DOHH2 (cell line): Measurements from ENCODE around the gene TEX264.

ENCODE experiments used
- H3F3A ChIP-seq: fragments of 200-600 bp; sonication (generic), shearing (Covaris generic); 2 replicates; pipeline ENCODE4 v1.6.0; 2016; ENCODE audit warnings: antibody characterized with exemption, mild to moderate bottlenecking; ENCODE audit not compliant: control insufficient read depth, insufficient read depth
- H3K27ac ChIP-seq: fragments of 200-600 bp; sonication (generic); 2 replicates; pipeline ENCODE4 v1.5.1; 2014; ENCODE audit warnings: low read depth, mild to moderate bottlenecking, low read length, moderate library complexity
- H3K27me3 ChIP-seq: fragments of 200-600 bp; sonication (generic); 2 replicates; pipeline ENCODE4 v1.6.1; 2014; ENCODE audit warnings: mild to moderate bottlenecking, low read length, mixed read lengths; ENCODE audit not compliant: control insufficient read depth
- H3K36me3 ChIP-seq: fragments of 200-600 bp; sonication (generic); 2 replicates; pipeline ENCODE4 v1.6.1; 2014; ENCODE audit warnings: mild to moderate bottlenecking, low read length, moderate library complexity, mixed read lengths; ENCODE audit not compliant: control insufficient read depth
- H3K4me1 ChIP-seq: fragments of 200-600 bp; sonication (generic); 2 replicates; pipeline ENCODE4 v1.6.1; 2014; ENCODE audit warnings: mild to moderate bottlenecking, low read length, mixed read lengths; ENCODE audit not compliant: control insufficient read depth
- H3K4me2 ChIP-seq: fragments of 200-600 bp; sonication (generic); 2 replicates; pipeline ENCODE4 v1.6.0; 2014; ENCODE audit warnings: mild to moderate bottlenecking, low read length, moderate library complexity
- H3K4me3 ChIP-seq: fragments of 200-600 bp; sonication (generic); 2 replicates; pipeline ENCODE4 v1.5.1; 2014; ENCODE audit warnings: mild to moderate bottlenecking, low read length, mixed read lengths
- H3K79me2 ChIP-seq: fragments of 200-600 bp; sonication (generic); 2 replicates; pipeline ENCODE4 v1.6.1; 2014; ENCODE audit warnings: mild to moderate bottlenecking, low read length, mixed read lengths; ENCODE audit not compliant: control insufficient read depth
- H3K9me2 ChIP-seq: fragments of 200-600 bp; sonication (generic); replicated peaks from 2 replicates; pipeline ENCODE4 v1.6.1; 2014; ENCODE audit warnings: mild to moderate bottlenecking, low read length, mixed read lengths; ENCODE audit not compliant: control insufficient read depth
- H3K9me3 ChIP-seq: fragments of 200-600 bp; sonication (generic); 2 replicates; pipeline ENCODE4 v1.6.1; 2014; ENCODE audit warnings: antibody characterized with exemption, low read length, mixed read lengths; ENCODE audit not compliant: control insufficient read depth, insufficient read depth
- H4K20me1 ChIP-seq: fragments of 200-600 bp; sonication (generic); 2 replicates; pipeline ENCODE4 v1.6.0; 2014; ENCODE audit warnings: low read depth, mild to moderate bottlenecking, antibody characterized with exemption, low read length, moderate library complexity; ENCODE audit not compliant: control insufficient read depth, insufficient read depth
- CTCF ChIP-seq: fragments of 200-600 bp; sonication (generic); IDR thresholded peaks from one replicate; pipeline ENCODE4 v1.5.1; 2014; ENCODE audit warnings: antibody characterized with exemption, mild to moderate bottlenecking, low read depth, low read length; ENCODE audit not compliant: poor library complexity, severe bottlenecking
- EZH2phosphoT487 ChIP-seq: fragments of 200-600 bp; sonication (generic); IDR thresholded peaks from 2 replicates; pipeline ENCODE4 v1.6.1; 2017; ENCODE audit warnings: borderline replicate concordance, mild to moderate bottlenecking, antibody characterized with exemption, low read length, moderate library complexity, mixed read lengths

Gene TEX264

GRCh38 chr3:51747840-51748239 lies 76.8 kb downstream of the TEX264 start:
- no peaks in the 10 kb centered on the region for H3K9me2 ChIP-seq
- no peak overlapping the region for H3K27ac ChIP-seq
- no peaks in the 10 kb centered on the region for H3K4me1 ChIP-seq
- no peaks in the 10 kb centered on the region for H3F3A ChIP-seq
- H3K79me2 ChIP-seq: no peaks in the 10 kb centered on the region
- no peaks in the 10 kb centered on the region; the same call in 1 of the 2 replicates for H3K9me3 ChIP-seq
- TF ChIP-seq EZH2phosphoT487 (no peak), CTCF (no peak)
- no peak overlapping the region for H3K4me2 ChIP-seq
- peaks cover 3% of the 10 kb centered on the region; the same call in 1 of the 2 replicates for H3K27me3 ChIP-seq
- no peak overlapping the region for H3K4me3 ChIP-seq
- H4K20me1 ChIP-seq: no peaks in the 10 kb centered on the region
- H3K36me3 ChIP-seq: no peaks in the 10 kb centered on the region

- H3K9me2 ChIP-seq: no peaks in the 10 kb centered on the region
- TF ChIP-seq EZH2phosphoT487 (no peak), CTCF (no peak)
- no peak overlapping the region for H3K4me2 ChIP-seq
- H3K27ac ChIP-seq: no peak overlapping the region
- H3K4me1 ChIP-seq: no peaks in the 10 kb centered on the region
- H3K36me3 ChIP-seq: no peaks in the 10 kb centered on the region
- H4K20me1 ChIP-seq: no peaks in the 10 kb centered on the region
- H3K9me3 ChIP-seq: no peaks in the 10 kb centered on the region; the same call in 1 of the 2 replicates
- H3K79me2 ChIP-seq: no peaks in the 10 kb centered on the region
- H3K27me3 ChIP-seq: peaks cover 5% of the 10 kb centered on the region; the same call in 1 of the 2 replicates
- H3F3A ChIP-seq: no peaks in the 10 kb centered on the region
- H3K4me3 ChIP-seq: no peak overlapping the region
Observed at GRCh38 chr3:51748327-51748726, 77.3 kb downstream of the TEX264 start.

GRCh38 chr3:51750878-51751277 lies 79.8 kb downstream of the TEX264 start:
- Histone ChIP-seq H3K9me2 (no peaks in the 10 kb centered on the region), H3K9me3 (no peaks in the 10 kb centered on the region; the same call in 1 of the 2 replicates), H3F3A (no peaks in the 10 kb centered on the region), H4K20me1 (no peaks in the 10 kb centered on the region), H3K27ac (no peak overlapping the region), H3K4me2 (no peak overlapping the region), H3K36me3 (no peaks in the 10 kb centered on the region), H3K4me3 (no peak overlapping the region), H3K79me2 (no peaks in the 10 kb centered on the region), H3K27me3 (peaks cover 5% of the 10 kb centered on the region; the same call in 1 of the 2 replicates), H3K4me1 (no peaks in the 10 kb centered on the region)
- TF ChIP-seq EZH2phosphoT487 (no peak), CTCF (no peak)
